Panc1 (cell line): ENCODE measurements around the gene BAHCC1. TPM values are rescaled to one million over a fixed set of nuclear protein-coding genes. Genes with fewer than 3 reads are reported as not detected.

Experiments
- ATAC-seq: fragments of 200-7000 bp; cut with Tn5 transposase; 2 replicates; pipeline ENCODE4 v1.9.1; 2020; ENCODE audit warnings: mild to moderate bottlenecking, moderate library complexity
- BruUV-seq: library from RNA; stranded (reverse); fragments of 400-500 nt; replicated peaks from 2 replicates; lab custom pipeline; 2021; lab: Mats Ljungman, UMichigan
- CTCF ChIA-PET: fragments of 300-600 bp; sonication (Branson Sonifier 250); formaldehyde crosslinking; loops from one replicate; lab custom pipeline; 2022; ENCODE audit warnings: antibody characterized with exemption; lab: Charles Lee
- POLR2A ChIA-PET: fragments of 300-600 bp; sonication (Branson Sonifier 250); formaldehyde crosslinking; loops from one replicate; lab custom pipeline; 2022; ENCODE audit warnings: antibody characterized with exemption; lab: Charles Lee
- DNase-seq: peaks from one replicate; pipeline ENCODE4 v3.0.0-alpha.2; 2010; ENCODE audit warnings: low read depth, low spot score
- H3K27ac ChIP-seq: 2 replicates; pipeline ENCODE4 v1.5.1; 2011; ENCODE audit warnings: mild to moderate bottlenecking, low read length, inconsistent platforms
- H3K27me3 ChIP-seq: fragments of 200-500 bp; sonication (Bioruptor generic); 2 replicates; pipeline ENCODE4 v1.6.0; 2014; ENCODE audit warnings: low read length, inconsistent platforms; ENCODE audit not compliant: control insufficient read depth, insufficient read depth
- H3K36me3 ChIP-seq: fragments of 200-500 bp; sonication (Bioruptor generic); 2 replicates; pipeline ENCODE4 v1.5.1; 2014; ENCODE audit warnings: inconsistent platforms, mild to moderate bottlenecking, low read length, moderate library complexity; ENCODE audit not compliant: control insufficient read depth, insufficient read depth
- H3K4me1 ChIP-seq: 2 replicates; pipeline ENCODE4 v1.5.1; 2011; ENCODE audit warnings: inconsistent platforms, mild to moderate bottlenecking, low read length, moderate library complexity; ENCODE audit not compliant: control insufficient read depth, insufficient read depth
- H3K4me3 ChIP-seq, 2 experiments: 2 replicates each; pipeline ENCODE4 v1.5.1; 2011 to 2012; ENCODE audit warnings: low read depth in 2 of 2, low read length in 2 of 2, mild to moderate bottlenecking in 2 of 2, inconsistent platforms in 1 of 2, moderate library complexity in 1 of 2
- H3K9me3 ChIP-seq: fragments of 200-500 bp; sonication (Bioruptor generic); 2 replicates; pipeline ENCODE4 v1.5.1; 2014; ENCODE audit warnings: low read depth, mild to moderate bottlenecking, inconsistent platforms, low read length, moderate library complexity; ENCODE audit not compliant: control insufficient read depth, insufficient read depth
- POLR2AphosphoS5 ChIP-seq: IDR thresholded peaks from 2 replicates; pipeline ENCODE4 v1.6.1; 2012; ENCODE audit warnings: mild to moderate bottlenecking, low read depth, low read length, moderate library complexity
- SIN3A ChIP-seq: IDR thresholded peaks from 2 replicates; pipeline ENCODE4 v1.6.1; 2012; ENCODE audit warnings: low read depth, mild to moderate bottlenecking, low read length, moderate library complexity, borderline replicate concordance; ENCODE audit not compliant: insufficient read depth
- TCF7L2 ChIP-seq: IDR thresholded peaks from 2 replicates; pipeline ENCODE4 v1.6.1; 2011; ENCODE audit warnings: mild to moderate bottlenecking, low read depth, low read length, inconsistent platforms
- in situ Hi-C: cut with HindIII; loops from 2 replicates; pipeline ENCODE4 v1.10.0; 2016; ENCODE audit warnings: low sequenced_read_pairs, low pct_unique_long_range_greater_than_20kb
- intact Hi-C: fragments of 100-400 bp; cut with micrococcal nuclease; formaldehyde crosslinking; loops from one replicate; pipeline ENCODE4 v1.10.0; 2022; ENCODE audit not compliant: unreplicated experiment
- total RNA-seq: library from RNA; stranded (reverse); gene quantifications from one replicate; pipeline ENCODE4 v1.2.1, GENCODE V29; 2021; ENCODE audit not compliant: unreplicated experiment
- TF ChIP-seq, protein P1 (sequence below): fragments of 450-650 bp; IDR thresholded peaks from 2 replicates; pipeline ENCODE4 v1.5.1; 2017; ENCODE audit warnings: mild to moderate bottlenecking
- TF ChIP-seq, protein P2 (sequence below), 2 experiments: IDR thresholded peaks; 2 replicates each; pipeline ENCODE4 v1.6.1; 2011 to 2012; ENCODE audit warnings: low read depth in 2 of 2, control low read depth in 1 of 2, low read length in 1 of 2, mild to moderate bottlenecking in 1 of 2, moderate library complexity in 1 of 2; ENCODE audit not compliant: insufficient read depth in 1 of 2

Gene BAHCC1
- total RNA-seq, 1 experiment from 2014 or later = 77.4 TPM

GRCh38 chr17:81500047-81500446 is 104.8 kb downstream of the BAHCC1 start:
- Histone ChIP-seq H3K4me3 (no peak overlapping the region), H3K27ac (peak overlapping the region; percentile 55), H3K36me3 (no peaks in the 10 kb centered on the region), H3K9me3 (no peaks in the 10 kb centered on the region), H3K27me3 (no peaks in the 10 kb centered on the region), H3K4me1 (peaks cover 8% of the 10 kb centered on the region)
- ATAC-seq (peak; percentile 74), DNase-seq (no peak)
- BruUV-seq = no TSS peak
- ChIA-PET CTCF (no interaction called here), POLR2A (interaction anchor here (0.7 to 0.8 kb wide), 2 partner anchors 8 to 15 kb away, joined by 3 to 4 read pairs; no protein-coding TSS in a partner anchor)
- in situ Hi-C loops = no loop called here
- intact Hi-C loops = no loop called here
- TF ChIP-seq, protein P1, sequence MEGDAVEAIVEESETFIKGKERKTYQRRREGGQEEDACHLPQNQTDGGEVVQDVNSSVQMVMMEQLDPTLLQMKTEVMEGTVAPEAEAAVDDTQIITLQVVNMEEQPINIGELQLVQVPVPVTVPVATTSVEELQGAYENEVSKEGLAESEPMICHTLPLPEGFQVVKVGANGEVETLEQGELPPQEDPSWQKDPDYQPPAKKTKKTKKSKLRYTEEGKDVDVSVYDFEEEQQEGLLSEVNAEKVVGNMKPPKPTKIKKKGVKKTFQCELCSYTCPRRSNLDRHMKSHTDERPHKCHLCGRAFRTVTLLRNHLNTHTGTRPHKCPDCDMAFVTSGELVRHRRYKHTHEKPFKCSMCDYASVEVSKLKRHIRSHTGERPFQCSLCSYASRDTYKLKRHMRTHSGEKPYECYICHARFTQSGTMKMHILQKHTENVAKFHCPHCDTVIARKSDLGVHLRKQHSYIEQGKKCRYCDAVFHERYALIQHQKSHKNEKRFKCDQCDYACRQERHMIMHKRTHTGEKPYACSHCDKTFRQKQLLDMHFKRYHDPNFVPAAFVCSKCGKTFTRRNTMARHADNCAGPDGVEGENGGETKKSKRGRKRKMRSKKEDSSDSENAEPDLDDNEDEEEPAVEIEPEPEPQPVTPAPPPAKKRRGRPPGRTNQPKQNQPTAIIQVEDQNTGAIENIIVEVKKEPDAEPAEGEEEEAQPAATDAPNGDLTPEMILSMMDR = no peak
- TF ChIP-seq, protein P2, sequence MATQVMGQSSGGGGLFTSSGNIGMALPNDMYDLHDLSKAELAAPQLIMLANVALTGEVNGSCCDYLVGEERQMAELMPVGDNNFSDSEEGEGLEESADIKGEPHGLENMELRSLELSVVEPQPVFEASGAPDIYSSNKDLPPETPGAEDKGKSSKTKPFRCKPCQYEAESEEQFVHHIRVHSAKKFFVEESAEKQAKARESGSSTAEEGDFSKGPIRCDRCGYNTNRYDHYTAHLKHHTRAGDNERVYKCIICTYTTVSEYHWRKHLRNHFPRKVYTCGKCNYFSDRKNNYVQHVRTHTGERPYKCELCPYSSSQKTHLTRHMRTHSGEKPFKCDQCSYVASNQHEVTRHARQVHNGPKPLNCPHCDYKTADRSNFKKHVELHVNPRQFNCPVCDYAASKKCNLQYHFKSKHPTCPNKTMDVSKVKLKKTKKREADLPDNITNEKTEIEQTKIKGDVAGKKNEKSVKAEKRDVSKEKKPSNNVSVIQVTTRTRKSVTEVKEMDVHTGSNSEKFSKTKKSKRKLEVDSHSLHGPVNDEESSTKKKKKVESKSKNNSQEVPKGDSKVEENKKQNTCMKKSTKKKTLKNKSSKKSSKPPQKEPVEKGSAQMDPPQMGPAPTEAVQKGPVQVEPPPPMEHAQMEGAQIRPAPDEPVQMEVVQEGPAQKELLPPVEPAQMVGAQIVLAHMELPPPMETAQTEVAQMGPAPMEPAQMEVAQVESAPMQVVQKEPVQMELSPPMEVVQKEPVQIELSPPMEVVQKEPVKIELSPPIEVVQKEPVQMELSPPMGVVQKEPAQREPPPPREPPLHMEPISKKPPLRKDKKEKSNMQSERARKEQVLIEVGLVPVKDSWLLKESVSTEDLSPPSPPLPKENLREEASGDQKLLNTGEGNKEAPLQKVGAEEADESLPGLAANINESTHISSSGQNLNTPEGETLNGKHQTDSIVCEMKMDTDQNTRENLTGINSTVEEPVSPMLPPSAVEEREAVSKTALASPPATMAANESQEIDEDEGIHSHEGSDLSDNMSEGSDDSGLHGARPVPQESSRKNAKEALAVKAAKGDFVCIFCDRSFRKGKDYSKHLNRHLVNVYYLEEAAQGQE (IDR thresholded peaks at IDR 0.05; ENCODE audit: insufficient read depth in 1 of 2, low read depth in 2 of 2, low read length in 1 of 2) = no peak
- no peak for TF ChIP-seq SIN3A
- TF ChIP-seq POLR2AphosphoS5 = no peak
- TF ChIP-seq TCF7L2 = no peak

DNA sequence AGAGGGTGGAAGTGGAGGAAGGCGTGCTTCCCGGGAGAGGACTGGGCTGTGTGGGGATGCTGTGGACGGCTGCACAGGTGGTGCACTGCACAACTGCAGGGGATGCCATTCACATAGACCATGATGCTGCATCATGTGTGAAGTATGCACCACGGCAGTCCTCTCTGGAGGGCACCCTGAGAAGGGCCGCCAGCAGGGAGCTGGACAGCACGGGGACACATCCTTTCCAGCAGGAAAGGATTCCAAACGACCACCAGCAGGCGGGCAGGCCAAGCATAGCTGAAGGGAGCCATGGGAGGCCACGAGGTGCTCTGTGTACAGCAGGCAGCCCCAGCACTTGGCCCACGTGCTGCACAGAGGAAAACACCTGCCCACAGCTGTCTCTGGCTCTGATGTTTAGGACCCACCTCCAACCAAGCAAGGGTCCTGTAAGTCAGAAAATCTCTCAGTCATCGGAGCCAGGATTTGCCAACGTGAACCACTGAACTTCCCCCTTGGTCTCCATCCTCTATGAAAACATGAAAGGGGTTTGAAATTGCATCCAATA is 107.3 kb downstream of the BAHCC1 start:
- peaks cover 8% of the 10 kb centered on the region for H3K4me1 ChIP-seq
- in situ Hi-C loops = no loop called here
- no peaks in the 10 kb centered on the region for H3K27me3 ChIP-seq
- ATAC-seq (peak; percentile 6; the same call in 1 of the 2 replicates), DNase-seq (no peak)
- H3K9me3 ChIP-seq = no peaks in the 10 kb centered on the region
- no peak overlapping the region for H3K27ac ChIP-seq
- ChIA-PET CTCF (no interaction called here), POLR2A (no interaction called here)
- H3K4me3 ChIP-seq = no peak overlapping the region
- no TSS peak for BruUV-seq
- no peaks in the 10 kb centered on the region for H3K36me3 ChIP-seq
- no peak for TF ChIP-seq TCF7L2
- TF ChIP-seq, protein P1 = no peak
- TF ChIP-seq POLR2AphosphoS5 = no peak
- no peak for TF ChIP-seq SIN3A
- TF ChIP-seq, protein P2 (IDR thresholded peaks at IDR 0.05; ENCODE audit: insufficient read depth in 1 of 2, low read depth in 2 of 2, low read length in 1 of 2) = no peak
- intact Hi-C loops = no loop called here
